IMR-90 (cell line): ENCODE results near the gene CASKIN1. TPM values are rescaled to one million over a fixed set of nuclear protein-coding genes. Genes with fewer than 3 reads are reported as not detected.

Source experiments
- ATAC-seq: fragments of 200-7000 bp; cut with Tn5 transposase; 2 replicates; pipeline ENCODE4 v1.9.1; 2020; ENCODE audit warnings: low read depth, mild to moderate bottlenecking, moderate library complexity
- BruUV-seq: library from RNA; stranded (reverse); fragments of 400-500 nt; replicated peaks from 2 replicates; lab custom pipeline; 2021; lab: Mats Ljungman, UMichigan
- CTCF ChIA-PET: fragments of 300-600 bp; formaldehyde crosslinking; extraction: SDS; loops from one replicate; lab custom pipeline; 2021; ENCODE audit warnings: antibody characterized with exemption; lab: Yijun Ruan, JAX
- POLR2A ChIA-PET: fragments of 300-600 bp; sonication (Branson Sonifier 250); formaldehyde crosslinking; loops from one replicate; lab custom pipeline; 2022; ENCODE audit warnings: antibody characterized with exemption; ENCODE audit not compliant: unreplicated experiment; lab: Charles Lee
- DNase-seq: peaks from one replicate; pipeline ENCODE4 v3.0.0; 2013
- H2AFZ ChIP-seq: replicated peaks from 2 replicates; pipeline ENCODE3; 2013; ENCODE audit warnings: low read length, mild to moderate bottlenecking; ENCODE audit not compliant: poor library complexity
- H2AK5ac ChIP-seq: 2 replicates; pipeline ENCODE4 v1.6.1; 2013; ENCODE audit warnings: low read depth, low read length, inconsistent platforms
- H2AK9ac ChIP-seq: replicated peaks from 2 replicates; pipeline ENCODE3; 2013; ENCODE audit warnings: mild to moderate bottlenecking, low read depth, low read length, moderate library complexity; ENCODE audit not compliant: poor library complexity
- H2BK120ac ChIP-seq: 2 replicates; pipeline ENCODE4 v1.6.1; 2013; ENCODE audit warnings: low read depth, low read length, inconsistent platforms
- H2BK15ac ChIP-seq: 3 replicates; pipeline ENCODE4 v1.6.1; 2013; ENCODE audit warnings: low read depth, low read length, inconsistent platforms
- H2BK20ac ChIP-seq: 2 replicates; pipeline ENCODE4 v1.6.1; 2013; ENCODE audit warnings: low read depth, mild to moderate bottlenecking, inconsistent platforms, low read length, moderate library complexity
- H2BK5ac ChIP-seq: 2 replicates; pipeline ENCODE4 v1.6.1; 2013; ENCODE audit warnings: mild to moderate bottlenecking, low read depth, low read length, inconsistent platforms; ENCODE audit not compliant: poor library complexity, severe bottlenecking
- H3K14ac ChIP-seq: replicated peaks from 2 replicates; pipeline ENCODE4 v1.6.1; 2013; ENCODE audit warnings: low read depth, low read length, inconsistent platforms
- H3K18ac ChIP-seq: 2 replicates; pipeline ENCODE4 v1.6.1; 2013; ENCODE audit warnings: low read depth, low read length, control low read depth
- H3K23ac ChIP-seq: 2 replicates; pipeline ENCODE4 v1.6.1; 2013; ENCODE audit warnings: low read depth, low read length, inconsistent platforms
- H3K27ac ChIP-seq: 2 replicates; pipeline ENCODE4 v1.5.1; 2013; ENCODE audit warnings: mild to moderate bottlenecking, control low read depth, low read length; ENCODE audit not compliant: insufficient read depth
- H3K27me3 ChIP-seq: 2 replicates; pipeline ENCODE4 v1.6.1; 2013; ENCODE audit warnings: low read length; ENCODE audit not compliant: control insufficient read depth, insufficient read depth
- H3K36me3 ChIP-seq: 2 replicates; pipeline ENCODE4 v1.6.1; 2013; ENCODE audit warnings: low read length, mixed read lengths; ENCODE audit not compliant: control insufficient read depth, insufficient read depth
- H3K4ac ChIP-seq: 2 replicates; pipeline ENCODE4 v1.6.1; 2013; ENCODE audit warnings: low read depth, low read length, inconsistent platforms
- H3K4me1 ChIP-seq: 2 replicates; pipeline ENCODE4 v1.6.1; 2013; ENCODE audit warnings: low read length, mixed read lengths; ENCODE audit not compliant: control insufficient read depth, insufficient read depth
- H3K4me2 ChIP-seq: 2 replicates; pipeline ENCODE4 v1.6.1; 2013; ENCODE audit warnings: low read depth, mild to moderate bottlenecking, control low read depth, low read length, moderate library complexity
- H3K4me3 ChIP-seq: 2 replicates; pipeline ENCODE4 v1.5.1; 2013; ENCODE audit warnings: low read depth, mild to moderate bottlenecking, control low read depth, low read length, moderate library complexity; ENCODE audit not compliant: insufficient read depth
- H3K56ac ChIP-seq: 2 replicates; pipeline ENCODE4 v1.6.1; 2013; ENCODE audit warnings: low read length, inconsistent platforms; ENCODE audit not compliant: insufficient read depth; ENCODE audit errors: extremely low read depth
- H3K79me1 ChIP-seq, 2 experiments: 2 replicates each; pipeline ENCODE4 v1.6.1; 2013; ENCODE audit warnings: low read length in 2 of 2, inconsistent platforms in 1 of 2, low read depth in 1 of 2
- H3K9ac ChIP-seq: 2 replicates; pipeline ENCODE4 v1.6.1; 2013; ENCODE audit warnings: low read depth, low read length, control low read depth
- H3K9me1 ChIP-seq: 2 replicates; pipeline ENCODE4 v1.6.1; 2013; ENCODE audit warnings: low read length, inconsistent platforms; ENCODE audit not compliant: insufficient read depth
- H3K9me3 ChIP-seq: 2 replicates; pipeline ENCODE4 v1.6.1; 2013; ENCODE audit warnings: low read length; ENCODE audit not compliant: control insufficient read depth, insufficient read depth
- H4K20me1 ChIP-seq: 2 replicates; pipeline ENCODE4 v1.6.1; 2013; ENCODE audit warnings: low read length, inconsistent platforms; ENCODE audit not compliant: insufficient read depth
- H4K5ac ChIP-seq: 2 replicates; pipeline ENCODE4 v1.6.1; 2013; ENCODE audit warnings: mild to moderate bottlenecking, low read depth, low read length, control low read depth
- H4K8ac ChIP-seq, 2 experiments: 2 replicates each; pipeline ENCODE4 v1.6.1; 2013; ENCODE audit warnings: low read depth in 2 of 2, low read length in 2 of 2, control low read depth in 1 of 2, inconsistent platforms in 1 of 2
- H4K91ac ChIP-seq: 2 replicates; pipeline ENCODE4 v1.6.1; 2013; ENCODE audit warnings: low read depth, low read length, inconsistent platforms; ENCODE audit not compliant: insufficient read depth
- CEBPB ChIP-seq: IDR thresholded peaks from 2 replicates; pipeline ENCODE4 v1.6.1; 2012; ENCODE audit warnings: low read depth, low read length, improper control_type of control experiment
- CHD1 ChIP-seq: IDR thresholded peaks from 2 replicates; pipeline ENCODE4 v1.6.1; 2012; ENCODE audit warnings: low read depth, low read length, improper control_type of control experiment
- CTCF ChIP-seq: conservative IDR thresholded peaks from 2 replicates; pipeline ENCODE4 v1.5.1; 2012; ENCODE audit warnings: mild to moderate bottlenecking, low read depth, low read length, improper control_type of control experiment
- ELK1 ChIP-seq: fragments of 150-350 bp; IDR thresholded peaks from 2 replicates; pipeline ENCODE4 v1.6.1; 2016; ENCODE audit warnings: low read depth, mild to moderate bottlenecking, low read length, moderate library complexity, borderline replicate concordance
- FOS ChIP-seq: fragments of 150-350 bp; IDR thresholded peaks from 2 replicates; pipeline ENCODE4 v1.6.1; 2016; ENCODE audit warnings: low read depth, low read length
- MAFK ChIP-seq: IDR thresholded peaks from 2 replicates; pipeline ENCODE4 v1.6.1; 2012; ENCODE audit warnings: low read depth, low read length, improper control_type of control experiment
- MAZ ChIP-seq: IDR thresholded peaks from 2 replicates; pipeline ENCODE4 v1.6.1; 2012; ENCODE audit warnings: low read depth, mild to moderate bottlenecking, low read length, improper control_type of control experiment, moderate library complexity, borderline replicate concordance
- NFE2L2 ChIP-seq: fragments of 150-350 bp; IDR thresholded peaks from 2 replicates; pipeline ENCODE4 v1.6.1; 2016; ENCODE audit warnings: low read depth, mild to moderate bottlenecking, low read length
- POLR2A ChIP-seq: IDR thresholded peaks from 2 replicates; pipeline ENCODE4 v1.6.1; 2012; ENCODE audit warnings: mild to moderate bottlenecking, low read depth, low read length
- RAD21 ChIP-seq: IDR thresholded peaks from 2 replicates; pipeline ENCODE4 v1.6.1; 2012; ENCODE audit warnings: low read length, improper control_type of control experiment
- RCOR1 ChIP-seq: IDR thresholded peaks from 2 replicates; pipeline ENCODE4 v1.6.1; 2012; ENCODE audit warnings: mild to moderate bottlenecking, low read length, improper control_type of control experiment; ENCODE audit not compliant: insufficient replicate concordance
- RFX5 ChIP-seq: IDR thresholded peaks from 2 replicates; pipeline ENCODE4 v1.8.0; 2012; ENCODE audit warnings: low read depth, mild to moderate bottlenecking, low read length, moderate library complexity
- SMC3 ChIP-seq: fragments of 150-350 bp; IDR thresholded peaks from 2 replicates; pipeline ENCODE4 v1.6.1; 2016; ENCODE audit warnings: low read depth, mild to moderate bottlenecking, antibody characterized with exemption, low read length, moderate library complexity
- WGBS, 2 experiments: methylation state at CpG; one replicate each; pipeline versions ENCODE4 v1.1.5 to v1.1.7; 2013; ENCODE audit warnings: missing lambda C conversion rate in 2 of 2; ENCODE audit not compliant: insufficient read length in 1 of 2; ENCODE audit errors: extremely low coverage in 2 of 2; 5-methylcytosine and 5-hydroxymethylcytosine counted together
- dilution Hi-C: fragments of 300-500 bp; cut with HindIII; formaldehyde crosslinking; loops from one replicate; pipeline ENCODE4 v1.14.3; 2018; ENCODE audit warnings: low sequenced_read_pairs; ENCODE audit not compliant: unreplicated experiment
- in situ Hi-C: fragments of 300-500 bp; cut with MboI; formaldehyde crosslinking; loops from 3 replicates; pipeline ENCODE4 v1.14.3; 2019; ENCODE audit warnings: low sequenced_read_pairs, inconsistent platforms, mixed read lengths
- intact Hi-C: fragments of 100-400 bp; cut with micrococcal nuclease; formaldehyde crosslinking; loops from 2 replicates; pipeline ENCODE4 v1.10.0; 2022
- polyA plus RNA-seq, 3 experiments: library from polyadenylated mRNA; depleted of rRNA; stranded (reverse); fragments of >200 nt; gene quantifications; 2 replicates each; pipeline ENCODE4 v1.2.3, GENCODE V29; 2012; ENCODE audit warnings: low replicate concordance in 1 of 3
- total RNA-seq: library from RNA; depleted of rRNA; stranded (reverse); fragments of >200 nt; gene quantifications from 2 replicates; pipeline ENCODE4 v1.2.3, GENCODE V29; 2012

The CASKIN1 gene
- total and polyA plus RNA-seq, 2 of the 4 experiments (the other 2 are of a cell fraction): 0.05 TPM; not detected in 1

DNA sequence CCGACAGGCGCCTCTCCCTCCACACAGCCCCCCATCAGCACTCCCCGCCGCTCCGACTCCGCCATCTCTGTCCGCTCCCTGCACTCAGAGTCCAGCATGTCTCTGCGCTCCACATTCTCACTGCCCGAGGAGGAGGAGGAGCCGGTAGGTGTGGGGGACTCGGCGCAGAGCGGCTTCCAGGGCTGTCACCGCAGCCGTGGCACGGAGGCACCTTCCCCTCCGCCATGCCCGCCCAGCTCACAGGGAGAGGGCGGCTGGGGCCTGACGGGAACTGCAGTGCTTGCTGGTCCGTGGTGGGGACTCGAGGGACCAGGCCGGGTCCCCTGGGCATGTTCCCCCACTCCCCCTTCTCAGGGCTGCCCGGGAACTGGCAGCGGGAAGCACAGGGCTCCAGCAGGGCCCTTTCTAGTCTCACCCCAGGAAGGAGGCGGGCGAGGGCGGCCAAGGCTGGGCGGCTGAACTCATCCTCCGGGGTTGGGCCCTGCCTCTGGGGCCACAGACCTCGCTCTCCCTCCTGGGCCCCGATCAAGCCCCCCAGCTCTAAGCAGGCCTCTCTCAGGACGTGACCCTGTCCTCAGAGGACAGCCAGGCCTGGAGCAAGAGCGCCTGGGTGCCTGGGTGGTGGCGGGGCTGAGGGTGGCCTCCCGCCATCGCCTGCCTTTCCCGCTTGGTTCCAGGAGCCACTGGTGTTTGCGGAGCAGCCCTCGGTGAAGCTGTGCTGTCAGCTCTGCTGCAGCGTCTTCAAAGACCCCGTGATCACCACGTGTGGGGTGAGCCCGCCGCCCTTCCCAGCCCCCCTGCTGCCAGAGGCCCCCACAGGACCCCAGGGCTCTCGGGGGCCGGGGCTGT lies 25.6 kb downstream of the CASKIN1 start:
- Histone ChIP-seq H3K9me1 (no peaks in the 10 kb centered on the region), H2AK9ac (no peak overlapping the region), H3K9me3 (no peaks in the 10 kb centered on the region), H3K4me2 (no peak overlapping the region), H4K8ac (no peak overlapping the region), H2BK120ac (no peak overlapping the region), H3K14ac (no peak overlapping the region), H3K9ac (no peak overlapping the region), H4K5ac (no peak overlapping the region), H2BK15ac (no peak overlapping the region), H3K27ac (no peak overlapping the region), H3K4me3 (no peak overlapping the region), H3K18ac (no peak overlapping the region), H2BK5ac (no peak overlapping the region), H3K79me1 (peaks cover 0 to 12% of the 10 kb centered on the region in 2 experiments; a peak in 3 of 4 replicates), H4K20me1 (peaks cover 14% of the 10 kb centered on the region), H3K4ac (no peak overlapping the region), H2AFZ (no peak overlapping the region), H4K91ac (no peak overlapping the region), H2AK5ac (no peak overlapping the region), H3K56ac (no peak overlapping the region), H3K4me1 (no peaks in the 10 kb centered on the region), H3K23ac (no peak overlapping the region), H2BK20ac (no peak overlapping the region), H3K36me3 (peaks cover 67% of the 10 kb centered on the region), H3K27me3 (no peaks in the 10 kb centered on the region)
- in situ Hi-C loops: no loop called here
- ChIA-PET CTCF (no interaction called here), POLR2A (no interaction called here)
- dilution Hi-C loops: no loop called here
- ATAC-seq (no peak), DNase-seq (no peak)
- intact Hi-C loops: no loop called here
- WGBS, 2 experiments: 89% methylated on average over 8 of the region's 47 CpGs; no CpG with 5 or more reads in 1 of the 2 experiments
- no TSS peak for BruUV-seq
- TF ChIP-seq CEBPB (no peak), MAZ (no peak), CTCF (no peak), NFE2L2 (no peak), MAFK (no peak), POLR2A (no peak), FOS (no peak), RCOR1 (no peak), RAD21 (no peak), SMC3 (no peak), ELK1 (no peak), RFX5 (no peak), CHD1 (no peak)
